HG03159 (cell line): ENCODE measurements around the gene DGKK.

Experiments
- ATAC-seq: cut with Tn5 transposase; IDR thresholded peaks from one replicate; pipeline ENCODE4 v1.9.1; 2021; ENCODE audit warnings: mild to moderate bottlenecking, moderate library complexity; ENCODE audit not compliant: unreplicated experiment

DGKK gene, protein sequence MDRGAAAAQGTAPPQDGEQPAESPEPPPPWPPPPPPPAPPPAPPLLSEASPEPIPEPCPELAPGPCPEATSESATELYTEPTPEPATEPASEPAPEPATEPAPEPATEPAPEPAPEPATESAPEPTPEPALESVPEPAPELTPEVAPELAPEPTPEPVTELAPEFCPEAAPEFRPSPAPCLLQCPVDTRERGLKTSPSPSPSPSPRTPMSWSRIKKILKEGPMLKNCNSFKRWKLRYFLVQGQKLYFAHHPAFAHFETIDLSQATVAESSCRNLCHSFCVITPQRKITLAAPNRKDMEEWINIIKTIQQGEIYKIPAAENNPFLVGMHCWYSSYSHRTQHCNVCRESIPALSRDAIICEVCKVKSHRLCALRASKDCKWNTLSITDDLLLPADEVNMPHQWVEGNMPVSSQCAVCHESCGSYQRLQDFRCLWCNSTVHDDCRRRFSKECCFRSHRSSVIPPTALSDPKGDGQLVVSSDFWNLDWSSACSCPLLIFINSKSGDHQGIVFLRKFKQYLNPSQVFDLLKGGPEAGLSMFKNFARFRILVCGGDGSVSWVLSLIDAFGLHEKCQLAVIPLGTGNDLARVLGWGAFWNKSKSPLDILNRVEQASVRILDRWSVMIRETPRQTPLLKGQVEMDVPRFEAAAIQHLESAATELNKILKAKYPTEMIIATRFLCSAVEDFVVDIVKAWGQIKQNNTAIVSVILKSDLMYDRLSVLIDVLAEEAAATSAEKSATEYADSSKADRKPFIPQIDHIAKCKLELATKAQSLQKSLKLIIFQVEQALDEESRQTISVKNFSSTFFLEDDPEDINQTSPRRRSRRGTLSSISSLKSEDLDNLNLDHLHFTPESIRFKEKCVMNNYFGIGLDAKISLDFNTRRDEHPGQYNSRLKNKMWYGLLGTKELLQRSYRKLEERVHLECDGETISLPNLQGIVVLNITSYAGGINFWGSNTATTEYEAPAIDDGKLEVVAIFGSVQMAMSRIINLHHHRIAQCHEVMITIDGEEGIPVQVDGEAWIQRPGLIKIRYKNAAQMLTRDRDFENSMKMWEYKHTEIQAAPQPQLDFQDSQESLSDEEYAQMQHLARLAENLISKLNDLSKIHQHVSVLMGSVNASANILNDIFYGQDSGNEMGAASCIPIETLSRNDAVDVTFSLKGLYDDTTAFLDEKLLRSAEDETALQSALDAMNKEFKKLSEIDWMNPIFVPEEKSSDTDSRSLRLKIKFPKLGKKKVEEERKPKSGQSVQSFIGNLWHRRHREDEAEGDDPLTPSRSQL

DNA sequence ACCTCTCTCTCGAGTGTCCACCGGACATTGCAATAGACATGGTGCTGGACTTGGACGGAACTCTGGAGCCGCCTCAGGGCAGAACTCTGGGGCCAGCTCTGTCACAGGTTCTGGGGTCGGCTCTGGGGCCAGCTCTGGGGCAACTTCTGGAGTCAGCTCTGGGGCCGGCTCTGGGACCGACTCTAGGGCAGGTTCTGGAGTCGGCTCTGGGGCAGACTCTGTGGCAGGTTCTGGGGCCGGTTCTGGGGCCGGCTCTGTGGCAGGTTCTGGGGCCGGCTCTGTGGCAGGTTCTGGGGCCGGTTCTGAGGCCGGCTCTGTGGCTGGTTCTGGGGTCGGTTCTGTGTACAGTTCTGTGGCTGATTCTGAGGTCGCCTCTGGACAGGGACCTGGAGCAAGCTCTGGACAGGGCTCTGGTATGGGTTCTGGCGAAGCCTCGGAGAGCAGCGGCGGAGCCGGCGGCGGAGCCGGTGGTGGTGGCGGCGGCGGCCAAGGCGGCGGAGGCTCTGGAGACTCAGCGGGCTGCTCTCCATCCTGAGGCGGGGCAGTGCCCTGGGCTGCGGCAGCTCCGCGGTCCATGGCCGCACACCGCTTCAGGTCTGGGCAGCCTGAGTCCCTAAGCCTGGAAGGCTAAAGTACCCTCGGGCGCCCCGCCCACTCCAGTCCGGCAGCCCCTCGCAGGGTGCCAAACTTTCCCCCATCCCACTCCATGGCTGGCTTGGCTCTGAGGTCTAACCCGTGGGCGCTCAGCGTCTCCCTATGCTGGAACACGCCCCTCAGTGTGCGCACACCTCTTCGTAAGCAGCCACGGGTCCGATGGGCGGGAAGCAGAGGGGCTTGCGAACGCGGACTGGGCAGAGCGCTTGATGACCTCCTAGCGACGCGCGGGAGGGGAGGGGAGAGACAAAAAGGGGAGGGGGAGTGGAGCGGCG lies at the start of gene DGKK:
Gene DGKK, minus strand, starts transcription at position 723 of the 929 bp plus-strand sequence. Its CDS starts 147 bp downstream, at position 576.
- ATAC-seq: no peak

DNA sequence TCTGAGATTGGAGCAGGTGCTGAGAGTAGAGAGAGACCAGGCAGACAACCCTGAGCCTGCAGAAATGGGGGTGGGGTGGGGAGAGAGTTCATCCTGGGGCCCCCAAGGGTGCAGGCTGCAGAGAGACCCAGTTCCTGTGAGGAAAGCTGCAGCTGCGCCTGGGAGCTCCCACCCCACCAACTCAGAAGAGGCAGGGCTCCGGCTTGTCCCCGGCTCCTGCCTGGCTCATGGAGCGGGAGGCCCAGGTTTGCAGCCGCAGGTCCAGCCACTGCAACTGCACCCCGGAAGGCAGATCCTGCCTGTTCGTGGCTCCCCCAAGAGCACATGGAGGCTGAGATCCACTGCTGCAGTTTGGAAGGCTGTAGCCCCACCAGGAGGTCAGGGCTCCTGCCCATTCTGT lies 44.2 kb upstream of the DGKK start:
- no peak for ATAC-seq

DNA sequence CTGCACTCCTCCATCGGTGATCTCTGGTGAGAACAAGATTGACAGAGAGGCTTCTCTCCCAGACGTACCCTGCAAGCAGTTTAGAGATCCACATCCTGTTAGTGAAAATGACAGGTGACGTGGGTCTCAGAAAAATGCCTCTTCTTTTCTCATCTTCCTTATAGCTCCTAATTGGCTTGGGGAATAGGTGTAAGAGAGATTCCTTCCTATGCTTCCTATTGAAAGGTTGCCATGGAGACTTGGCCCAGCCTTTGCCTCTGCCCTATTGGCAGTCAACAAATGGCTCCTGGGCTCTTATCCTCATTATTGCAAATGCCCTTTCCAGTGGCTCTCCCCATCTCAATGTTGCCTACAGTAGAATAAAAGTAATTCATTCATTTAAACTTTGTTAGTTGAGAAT lies 26.5 kb upstream of the DGKK start:
- no peak for ATAC-seq

DNA sequence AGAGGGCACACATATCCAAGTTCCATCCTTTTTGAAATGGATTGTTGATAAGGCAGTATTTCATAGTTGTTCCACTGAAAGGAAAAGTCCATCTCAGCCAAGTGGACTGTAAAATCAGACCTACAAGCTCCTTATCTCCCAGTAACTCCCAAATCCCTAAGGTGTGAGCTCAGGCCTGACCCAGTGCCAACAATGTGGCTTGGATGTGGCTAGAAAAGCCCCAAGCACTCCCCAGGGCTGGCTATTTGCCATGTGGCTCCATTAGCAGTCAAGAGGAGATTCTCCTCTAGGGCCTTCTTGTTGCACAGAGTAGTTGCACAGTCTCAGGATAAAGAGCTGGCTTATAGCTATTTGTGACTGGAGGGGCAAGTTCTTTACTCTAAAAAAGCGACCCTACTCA lies 25.0 kb upstream of the DGKK start:
- ATAC-seq: no peak

DNA sequence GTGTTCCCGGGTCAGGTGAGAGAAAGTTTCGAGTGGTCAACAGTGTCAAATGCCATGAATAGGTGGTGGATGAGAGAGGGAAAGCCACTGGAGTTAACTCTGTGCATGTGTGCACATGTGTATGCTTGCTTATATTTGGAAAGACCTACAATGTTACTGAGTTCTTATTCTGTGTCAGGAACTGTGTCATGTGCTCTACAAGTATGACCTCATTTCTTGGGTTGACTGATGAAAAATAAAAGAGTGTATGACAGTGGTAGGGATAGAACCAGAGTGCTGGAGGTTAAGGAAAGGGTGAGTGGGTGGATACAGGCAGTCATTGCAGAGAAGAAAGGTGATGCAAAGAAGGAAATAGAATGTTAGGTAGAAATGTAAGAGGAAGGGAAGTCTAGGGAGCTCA lies 22.1 kb upstream of the DGKK start:
- no peak for ATAC-seq

DNA sequence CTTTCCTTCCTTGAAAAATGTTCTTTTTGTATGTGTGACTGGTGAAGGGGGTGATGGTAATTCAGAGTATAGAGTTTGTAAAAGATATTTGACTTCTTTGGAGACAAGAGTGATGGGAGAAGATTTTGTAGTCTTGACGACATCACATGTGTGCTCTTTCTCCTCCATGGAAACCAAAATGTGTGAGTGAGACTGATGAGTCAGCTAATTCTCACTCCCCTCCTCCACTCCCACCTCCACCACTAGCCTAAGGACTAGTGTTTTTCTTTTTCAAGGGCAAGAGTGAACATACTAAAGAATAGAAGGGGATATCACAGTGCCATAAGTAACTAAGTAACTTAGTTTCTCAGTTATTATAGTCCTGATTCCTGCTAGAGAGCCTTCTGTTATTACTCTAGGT lies 14.0 kb upstream of the DGKK start:
- ATAC-seq: no peak

DNA sequence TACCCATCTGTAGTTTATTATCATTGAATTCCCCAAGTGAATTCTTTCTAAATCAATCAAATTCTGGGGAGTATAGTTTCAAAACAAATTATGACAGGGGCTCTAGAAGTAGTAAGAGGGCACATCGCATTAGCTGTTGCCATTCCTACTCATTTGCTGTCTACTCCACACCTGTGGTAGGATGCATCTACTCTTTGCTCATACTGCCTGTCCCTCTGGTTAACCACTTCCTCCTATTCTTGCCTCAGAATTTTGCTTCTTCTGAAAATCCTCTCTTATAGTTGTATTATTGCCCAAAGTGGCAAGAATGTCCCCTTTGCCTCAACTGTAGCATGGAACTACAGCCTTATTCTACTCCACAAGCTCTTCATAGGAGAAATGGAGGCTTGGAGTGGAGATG lies 12.7 kb upstream of the DGKK start:
- ATAC-seq: no peak

DNA sequence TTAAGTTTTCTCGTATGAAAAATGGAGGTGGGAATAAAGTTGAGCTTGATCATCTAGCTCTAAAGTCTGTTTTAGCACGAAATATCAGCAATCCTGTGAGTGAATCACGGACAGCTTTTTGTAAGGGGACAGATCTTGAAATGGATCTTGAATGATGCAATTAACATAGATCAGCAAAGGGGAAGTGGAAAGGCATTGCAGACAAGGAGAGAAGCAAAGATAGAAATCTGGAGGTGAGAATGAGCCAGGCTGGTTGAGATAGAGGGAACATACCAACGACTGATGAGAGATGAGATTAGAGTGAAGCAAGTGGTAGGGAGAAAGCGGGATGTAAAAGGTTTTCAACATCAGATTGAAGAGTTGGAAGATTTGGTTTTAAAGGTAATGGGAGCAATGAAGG lies 4.6 kb upstream of the DGKK start:
- no peak for ATAC-seq

DNA sequence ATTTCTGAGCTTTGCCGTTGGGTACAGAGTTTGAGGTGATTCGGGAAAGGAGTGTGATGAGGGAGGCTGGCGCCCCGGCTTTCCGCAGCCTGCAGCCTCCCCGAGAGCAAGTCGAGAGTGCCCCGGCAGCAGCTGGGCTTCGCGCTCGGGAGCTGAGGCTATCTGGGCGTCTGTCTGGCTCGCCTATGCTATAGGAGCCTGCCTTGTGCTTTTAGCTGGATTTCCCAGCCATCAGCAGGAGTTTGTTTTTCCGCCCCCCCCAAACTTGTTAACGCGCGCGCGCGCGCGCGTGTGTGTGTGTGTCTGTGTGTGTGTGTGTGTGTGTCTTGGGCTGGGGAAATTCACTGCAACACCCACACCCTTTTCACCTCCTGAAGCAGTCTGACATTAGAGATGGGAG lies 765 bp upstream of the DGKK start:
- no peak for ATAC-seq

DNA sequence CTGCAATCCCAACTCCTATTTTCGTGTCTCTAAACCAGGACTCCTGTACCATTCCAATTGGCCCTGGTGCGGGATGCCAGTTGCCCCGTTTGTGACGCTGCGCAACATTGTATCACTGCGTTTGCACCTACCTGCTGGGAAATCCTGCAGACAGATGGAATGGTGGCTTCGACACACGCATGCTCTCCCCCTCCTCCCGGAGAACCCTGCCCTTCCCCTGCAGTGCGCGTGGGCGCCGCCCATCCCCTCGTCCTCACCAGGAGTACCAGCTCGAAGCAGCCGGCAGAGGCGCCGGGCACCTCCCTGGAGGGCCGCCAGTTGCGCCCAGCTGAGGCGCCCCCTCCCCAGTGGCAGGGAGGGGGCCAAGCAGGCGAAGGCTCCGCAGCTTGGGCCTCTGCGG lies 1.4 kb downstream of the DGKK start:
- no peak for ATAC-seq

DNA sequence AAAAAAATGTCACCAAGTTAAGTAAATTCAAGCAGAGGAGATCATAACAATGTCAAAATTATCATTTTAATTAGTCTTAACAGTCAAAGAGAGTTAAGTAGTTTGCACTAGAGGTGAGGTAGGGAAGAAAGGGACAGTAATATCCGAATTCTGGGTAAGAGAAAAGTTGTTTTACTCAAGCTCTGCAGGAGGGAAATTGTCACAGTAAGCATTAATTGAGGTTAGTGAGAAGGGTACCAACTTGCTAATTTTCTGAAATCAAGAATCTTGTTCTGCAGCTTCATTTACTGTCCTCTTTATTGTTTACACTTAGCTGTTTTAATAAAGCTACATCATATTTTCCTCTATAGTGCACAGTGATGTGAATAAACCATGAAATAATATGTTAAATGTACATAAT lies 11.0 kb downstream of the DGKK start:
- no peak for ATAC-seq

DNA sequence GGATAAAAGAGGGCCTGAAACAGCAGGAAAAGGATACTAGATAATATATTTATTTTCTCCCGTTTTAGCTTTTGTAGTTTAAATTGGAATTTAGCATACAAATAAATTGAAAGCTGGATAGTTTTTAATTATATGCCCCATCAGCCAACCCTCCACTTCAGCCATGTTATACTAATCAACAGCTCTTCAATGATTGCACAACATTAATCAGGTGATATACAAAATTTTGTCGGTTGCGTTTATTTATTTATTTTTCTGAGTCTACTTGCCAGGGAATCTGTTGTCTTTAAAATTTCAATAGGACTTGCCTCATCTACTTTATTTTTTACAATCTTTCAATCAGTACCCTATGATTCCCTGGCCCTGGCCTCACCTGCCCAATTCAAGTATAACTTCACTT lies 12.1 kb downstream of the DGKK start:
- no peak for ATAC-seq

DNA sequence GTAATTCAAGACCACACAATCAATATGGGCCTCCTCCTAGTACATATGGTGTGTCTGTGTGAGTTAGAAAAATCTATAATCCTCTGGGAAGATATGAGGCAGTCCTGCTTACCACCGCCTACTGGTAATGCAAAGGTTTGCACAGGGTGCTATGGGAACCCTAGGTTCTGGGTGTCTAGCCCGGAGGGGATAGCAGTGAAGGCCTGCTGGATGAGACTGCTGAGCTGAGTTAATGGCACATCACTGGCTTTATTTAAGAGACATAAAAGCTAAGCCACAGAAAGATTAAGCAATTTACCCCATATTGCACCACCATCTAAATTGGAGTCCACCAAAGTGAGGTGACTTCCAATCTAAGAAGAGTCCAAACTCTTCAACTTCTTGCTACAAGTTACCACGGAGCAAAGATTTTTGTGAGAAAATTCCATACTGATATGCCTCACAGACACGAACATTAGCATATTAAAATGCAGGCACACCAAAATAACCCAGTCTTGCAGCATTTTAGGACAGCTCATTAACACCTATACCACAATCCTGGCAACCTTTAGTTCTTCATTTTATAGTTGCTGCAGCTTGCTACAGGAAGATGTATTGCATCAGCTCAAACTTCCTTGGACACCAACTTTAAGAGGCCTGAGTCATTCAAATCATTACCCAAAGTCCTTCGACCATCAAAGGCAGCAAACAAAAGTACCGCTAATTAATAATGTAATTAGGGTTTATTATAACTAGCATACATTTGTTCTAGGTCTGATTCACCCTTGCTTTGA lies 13.7 kb downstream of the DGKK start:
- no peak for ATAC-seq

DNA sequence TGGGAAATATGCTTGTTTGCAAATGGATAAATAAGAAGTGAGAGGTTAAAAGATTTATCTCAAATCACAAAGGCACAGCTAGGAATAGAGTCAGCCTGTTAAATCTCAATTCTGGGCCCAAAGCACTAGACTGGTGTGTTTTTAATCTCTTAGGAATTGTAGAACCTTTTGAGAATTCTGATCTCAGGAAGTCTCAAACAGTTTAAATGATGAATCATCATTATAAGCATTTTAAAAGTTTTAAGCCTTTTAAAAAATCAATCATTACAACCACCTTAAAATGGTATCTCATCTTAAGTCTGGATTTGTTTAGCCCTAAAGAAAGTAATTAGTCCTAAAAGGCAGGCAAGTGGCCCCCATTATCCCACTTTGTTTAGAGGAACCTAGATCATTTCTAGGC lies 17.8 kb downstream of the DGKK start:
- ATAC-seq: no peak

DNA sequence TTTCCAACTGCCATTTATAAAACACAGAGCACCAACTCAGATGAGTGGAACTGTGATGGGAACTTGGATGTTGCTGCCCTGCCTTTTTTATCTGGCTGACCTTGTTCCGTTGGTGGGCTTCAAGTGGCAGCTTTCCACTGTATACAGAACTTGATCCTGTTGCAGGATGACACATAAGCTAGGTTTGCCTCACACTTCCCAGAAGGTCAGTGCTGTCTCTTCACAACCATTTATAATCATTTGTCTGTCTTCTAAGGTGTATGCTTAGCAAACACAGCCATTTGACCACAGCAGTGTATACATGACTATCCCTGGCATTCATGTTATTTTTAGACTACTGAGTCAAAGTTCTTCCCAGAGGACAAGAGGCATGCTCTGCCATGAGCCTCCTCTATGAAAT lies 20.3 kb downstream of the DGKK start:
- no peak for ATAC-seq

DNA sequence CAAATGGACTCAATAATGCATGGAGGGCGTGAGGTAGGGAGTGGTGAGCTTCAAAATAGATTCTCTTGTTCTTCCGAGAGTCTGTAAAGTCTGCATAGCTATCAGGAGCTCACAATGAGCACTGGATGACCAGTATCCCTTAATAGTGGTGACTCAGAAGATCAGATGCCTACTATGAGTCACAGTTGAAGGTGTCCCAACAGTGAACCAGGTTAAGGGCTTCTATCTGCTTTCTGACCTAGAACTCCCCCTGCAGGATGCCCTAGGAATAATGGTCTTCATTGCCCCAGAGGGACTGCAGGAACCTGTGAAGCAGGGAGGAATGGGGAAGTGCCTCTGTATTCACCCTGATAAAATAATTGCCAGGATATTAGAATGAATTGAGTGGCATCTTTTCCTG lies 22.1 kb downstream of the DGKK start:
- ATAC-seq: no peak

DNA sequence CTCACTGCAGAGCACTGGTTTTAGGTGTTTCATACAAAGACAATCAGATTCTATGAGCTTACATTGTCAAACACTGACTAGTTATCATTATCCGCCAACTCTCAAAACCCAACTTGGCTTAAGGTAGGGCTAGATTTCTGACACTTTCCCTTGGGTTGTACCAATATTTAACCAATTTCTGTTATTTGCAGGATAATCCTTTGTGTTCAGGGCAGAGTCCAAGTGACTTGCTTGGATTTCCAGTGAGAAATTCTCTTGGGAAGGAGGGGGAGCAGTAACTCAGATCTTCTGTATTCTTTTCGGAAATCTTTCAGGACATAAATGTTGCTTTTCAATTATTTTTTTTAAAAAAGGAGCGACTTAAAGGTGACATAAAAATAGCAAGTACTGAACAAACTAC lies 23.1 kb downstream of the DGKK start:
- no peak for ATAC-seq

DNA sequence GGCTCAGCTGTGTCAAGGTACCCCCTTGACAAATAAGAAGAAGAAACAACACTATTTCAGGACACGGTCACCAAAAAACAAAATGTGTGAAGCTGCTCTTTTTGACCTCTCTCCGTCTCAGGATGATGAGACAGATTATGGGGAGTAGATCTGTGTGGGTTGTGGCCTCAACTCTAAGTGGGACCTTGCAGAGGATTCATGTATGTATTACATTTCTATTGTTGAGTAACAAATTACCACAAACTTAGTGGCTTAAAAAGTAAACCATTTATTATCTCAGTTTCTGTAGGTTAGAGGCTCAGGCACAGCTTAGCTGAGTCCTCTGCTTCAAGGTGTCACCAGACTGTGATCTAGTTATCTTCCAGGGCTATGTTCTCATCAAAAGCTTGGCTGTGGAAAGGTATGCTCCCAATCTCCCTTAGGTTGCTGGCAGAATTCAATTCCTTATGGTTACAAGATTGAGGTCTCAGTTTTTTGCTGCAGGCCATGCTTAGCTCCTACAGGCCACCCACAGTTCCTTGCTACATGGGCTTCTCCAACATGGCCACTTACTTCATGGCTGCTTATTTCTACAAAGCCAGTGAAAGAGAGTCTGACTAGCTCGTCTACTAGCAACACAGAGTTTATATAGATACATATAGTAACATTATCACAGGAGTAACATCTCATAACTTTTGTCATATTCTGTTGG lies 28.1 kb downstream of the DGKK start:
- no peak for ATAC-seq

DNA sequence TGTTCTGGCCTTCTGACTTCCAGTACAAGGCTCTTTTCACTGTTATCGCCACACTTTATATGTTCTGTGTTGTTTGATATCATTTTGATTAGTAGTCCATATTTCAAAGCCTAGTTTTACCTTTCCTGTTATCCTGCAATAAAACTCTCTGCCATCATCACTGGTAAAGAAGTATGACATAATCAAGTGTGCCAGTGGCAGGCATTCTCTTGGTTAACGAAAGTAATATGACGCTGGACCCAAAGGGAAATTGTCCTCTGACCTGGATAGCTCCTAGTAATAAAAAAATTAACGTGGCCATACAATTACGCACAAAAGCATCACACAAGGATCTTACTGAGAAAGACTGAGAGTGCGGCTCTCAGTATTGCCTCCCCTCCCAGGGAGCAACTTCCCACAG lies 33.8 kb downstream of the DGKK start:
- no peak for ATAC-seq
